Measurements from ENCODE around the gene HSPB3.
"Not testable (repeated sequence)": the region's sequence is repeated elsewhere in the genome, so short reads cannot be mapped to it uniquely, and the experiment has no call there.

Gene HSPB3

GRCh38 chr5:54455413-54456157 lies at the start of gene HSPB3:
Gene HSPB3 (plus strand): TSS chr5:54455699. CDS start chr5:54455790, 91 bp downstream.
- no peak for DNase-seq (ENCODE audit: low read depth, low spot score)

GRCh38 chr5:54411176-54411575 lies 44.3 kb upstream of the HSPB3 start:
- DNase-seq (ENCODE audit: low read depth, low spot score): no peak

- no peak for DNase-seq (ENCODE audit: low read depth, low spot score)
Measured at GRCh38 chr5:54412913-54413312, 42.6 kb upstream of the HSPB3 start.

- DNase-seq (ENCODE audit: low read depth, low spot score): no peak
Measured at GRCh38 chr5:54415147-54415546, 40.4 kb upstream of the HSPB3 start.

- DNase-seq (ENCODE audit: low read depth, low spot score): no peak
Measured at GRCh38 chr5:54415896-54416601, 39.5 kb upstream of the HSPB3 start.

GRCh38 chr5:54419573-54420423 lies 35.7 kb upstream of the HSPB3 start:
- DNase-seq (ENCODE audit: low read depth, low spot score): peak; percentile 4

- not testable (repeated sequence) for DNase-seq (ENCODE audit: low read depth, low spot score)
Measured at GRCh38 chr5:54420511-54420910, 35.0 kb upstream of the HSPB3 start.

GRCh38 chr5:54421976-54422375 lies 33.5 kb upstream of the HSPB3 start:
- no peak for DNase-seq (ENCODE audit: low read depth, low spot score)

- no peak for DNase-seq (ENCODE audit: low read depth, low spot score)
Measured at GRCh38 chr5:54425258-54425657, 30.2 kb upstream of the HSPB3 start.

- DNase-seq (ENCODE audit: low read depth, low spot score): no peak
Measured at GRCh38 chr5:54426209-54426608, 29.3 kb upstream of the HSPB3 start.

- not testable (repeated sequence) for DNase-seq (ENCODE audit: low read depth, low spot score)
Measured at GRCh38 chr5:54434650-54435049, 20.8 kb upstream of the HSPB3 start.

GRCh38 chr5:54438620-54439389 lies 16.7 kb upstream of the HSPB3 start:
- no peak for DNase-seq (ENCODE audit: low read depth, low spot score)

GRCh38 chr5:54440456-54440893 lies 15.0 kb upstream of the HSPB3 start:
- DNase-seq (ENCODE audit: low read depth, low spot score): no peak

GRCh38 chr5:54442271-54442670 lies 13.2 kb upstream of the HSPB3 start:
- DNase-seq (ENCODE audit: low read depth, low spot score): no peak

GRCh38 chr5:54443270-54443669 lies 12.2 kb upstream of the HSPB3 start:
- DNase-seq (ENCODE audit: low read depth, low spot score): no peak

GRCh38 chr5:54445691-54446378 lies 9.7 kb upstream of the HSPB3 start:
- DNase-seq (ENCODE audit: low read depth, low spot score): no peak

- DNase-seq (ENCODE audit: low read depth, low spot score): no peak
Measured at GRCh38 chr5:54446379-54446732, 9.1 kb upstream of the HSPB3 start.

- DNase-seq (ENCODE audit: low read depth, low spot score): no peak
Measured at GRCh38 chr5:54449923-54450322, 5.6 kb upstream of the HSPB3 start.

GRCh38 chr5:54450542-54450941 lies 5.0 kb upstream of the HSPB3 start:
- DNase-seq (ENCODE audit: low read depth, low spot score): no peak

- no peak for DNase-seq (ENCODE audit: low read depth, low spot score)
Measured at GRCh38 chr5:54453046-54453445, 2.5 kb upstream of the HSPB3 start.

GRCh38 chr5:54454602-54455001 lies 897 bp upstream of the HSPB3 start:
- DNase-seq (ENCODE audit: low read depth, low spot score): no peak

All from activated CD4-positive, CD25-positive, alpha-beta regulatory T cell treated with anti-CD3 and anti-CD28 coated beads, Interleukin-2, amount 50 U/mL, for 16 hours (primary cell).